ENCODE results near the gene FARP1.

FARP1 gene

GRCh38 chr13:98439896-98440295 lies 297.0 kb downstream of the FARP1 start:
- DNase-seq: no peak

GRCh38 chr13:98440390-98441055 lies 297.6 kb downstream of the FARP1 start:
- no peak for DNase-seq

GRCh38 chr13:98441056-98441676 lies 298.3 kb downstream of the FARP1 start:
- DNase-seq: no peak

- no peak for DNase-seq
Observed at GRCh38 chr13:98442391-98443230, 299.7 kb downstream of the FARP1 start.

- DNase-seq: no peak
Observed at GRCh38 chr13:98443329-98443728, 300.4 kb downstream of the FARP1 start.

GRCh38 chr13:98443800-98444325 lies 301.0 kb downstream of the FARP1 start:
- no peak for DNase-seq

- no peak for DNase-seq
Observed at GRCh38 chr13:98444381-98444780, 301.5 kb downstream of the FARP1 start.

GRCh38 chr13:98445340-98446233 lies 302.7 kb downstream of the FARP1 start:
- peak in 44 of 56 donors; percentile 9 to 80 (median 36) for DNase-seq

GRCh38 chr13:98446234-98446621 lies 303.3 kb downstream of the FARP1 start:
- DNase-seq: no peak

GRCh38 chr13:98447130-98447529 lies 304.2 kb downstream of the FARP1 start:
- DNase-seq: no peak

GRCh38 chr13:98447881-98448641 lies 305.2 kb downstream of the FARP1 start:
- DNase-seq: peak in 50 of 56 donors; percentile 12 to 85 (median 51)

- no peak for DNase-seq
Observed at GRCh38 chr13:98448642-98448928, 305.7 kb downstream of the FARP1 start.

GRCh38 chr13:98449273-98449672 lies 306.4 kb downstream of the FARP1 start:
- DNase-seq: no peak

- no peak for DNase-seq
Observed at GRCh38 chr13:98450026-98450425, 307.1 kb downstream of the FARP1 start.

- DNase-seq: peak in 40 of 56 donors; percentile 7 to 74 (median 36)
Observed at GRCh38 chr13:98450539-98451111, 307.7 kb downstream of the FARP1 start.

- DNase-seq: peak in 41 of 56 donors; percentile 9 to 76 (median 35)
Observed at GRCh38 chr13:98451676-98452470, 309.0 kb downstream of the FARP1 start.

- DNase-seq: peak in 1 of 56 donors; percentile 10
Observed at GRCh38 chr13:98452851-98453843, 310.3 kb downstream of the FARP1 start.

GRCh38 chr13:98454389-98454881 lies 311.5 kb downstream of the FARP1 start:
- DNase-seq: peak in 8 of 56 donors; percentile 10 to 40 (median 21)
